ENCODE data around the gene LCP1.
A peak's percentile ranks its signal among the peaks of the same experiment; 100 is the strongest.

The LCP1 gene

GRCh38 chr13:46146898-46147297, 35.1 kb downstream of the LCP1 start:
- no peak for TF ChIP-seq ZFX (IDR thresholded peaks at IDR 0.05; ENCODE audit: borderline replicate concordance)
- TF ChIP-seq CTCF (IDR thresholded peaks at IDR 0.05): peak; percentile 81
- H3K27ac ChIP-seq: peak overlapping the region; percentile 53

DNA sequence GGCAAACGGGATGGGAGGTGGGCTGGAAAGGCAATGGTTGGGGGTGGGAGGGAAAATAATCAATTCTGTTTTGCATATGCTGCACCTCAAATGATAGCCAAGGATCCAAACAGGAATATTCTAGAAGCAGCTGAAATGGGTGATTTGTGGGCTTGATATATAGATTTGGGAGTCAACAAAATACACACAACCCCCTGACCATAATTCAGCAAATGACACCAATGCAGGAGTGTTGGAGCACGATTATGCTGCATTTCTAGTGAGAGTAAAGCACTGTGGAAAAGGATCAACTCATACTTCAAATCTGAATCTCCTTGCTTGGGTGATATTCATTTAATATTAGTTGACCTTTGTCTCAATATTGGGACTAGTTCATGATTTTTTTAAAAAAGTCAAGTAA, 36.0 kb downstream of the LCP1 start:
- peak overlapping the region; percentile 53 for H3K27ac ChIP-seq
- no peak for TF ChIP-seq CTCF (IDR thresholded peaks at IDR 0.05)

DNA sequence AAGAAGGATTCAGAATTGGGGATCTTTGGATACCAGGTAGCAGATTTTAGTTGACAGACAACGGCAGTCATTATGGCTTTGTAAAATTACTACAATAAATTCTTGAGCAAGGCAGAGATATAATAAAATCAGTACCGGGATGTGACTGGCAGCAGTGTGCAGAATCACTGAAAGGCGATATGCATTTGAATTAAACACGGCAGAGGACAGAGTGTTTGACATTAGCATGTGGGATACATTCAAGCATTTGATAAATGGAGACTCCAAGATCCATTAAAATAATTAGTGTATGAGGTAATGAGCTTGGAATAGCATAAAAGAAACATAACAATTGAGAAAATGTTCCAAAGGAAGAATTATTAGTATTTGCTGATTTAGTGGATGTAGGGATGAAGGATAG, 36.8 kb downstream of the LCP1 start:
- TF ChIP-seq CTCF (IDR thresholded peaks at IDR 0.05): no peak
- no peak for TF ChIP-seq ZFX (IDR thresholded peaks at IDR 0.05; ENCODE audit: borderline replicate concordance)
- H3K27ac ChIP-seq: peak overlapping the region; percentile 94

DNA sequence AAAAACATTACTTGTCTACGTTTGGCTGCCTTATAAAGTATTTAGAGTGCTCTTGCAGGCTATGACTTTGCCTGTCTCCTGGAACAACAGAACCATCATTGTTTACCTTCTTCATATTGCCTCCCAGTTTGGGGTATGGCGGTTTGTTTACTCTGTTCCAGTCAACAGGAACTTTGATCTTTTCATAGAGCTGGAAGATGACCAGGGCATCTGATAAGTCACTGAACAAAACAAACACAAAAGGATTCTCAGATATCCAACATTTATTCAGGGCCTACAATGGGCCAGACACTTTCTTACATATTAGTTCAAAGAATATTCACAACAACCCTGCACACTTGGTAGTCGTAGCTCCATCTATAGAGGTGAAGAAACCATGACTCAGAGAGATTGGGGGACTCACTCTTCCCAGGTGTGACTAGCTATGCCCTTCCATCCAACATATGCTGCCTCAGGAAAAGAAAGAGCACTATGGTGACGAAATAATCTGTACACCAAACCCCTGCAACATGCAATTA, 38.7 kb downstream of the LCP1 start:
- H3K27ac ChIP-seq: peak overlapping the region; percentile 94
- TF ChIP-seq CTCF (IDR thresholded peaks at IDR 0.05): no peak
- no peak for TF ChIP-seq ZFX (IDR thresholded peaks at IDR 0.05; ENCODE audit: borderline replicate concordance)

DNA sequence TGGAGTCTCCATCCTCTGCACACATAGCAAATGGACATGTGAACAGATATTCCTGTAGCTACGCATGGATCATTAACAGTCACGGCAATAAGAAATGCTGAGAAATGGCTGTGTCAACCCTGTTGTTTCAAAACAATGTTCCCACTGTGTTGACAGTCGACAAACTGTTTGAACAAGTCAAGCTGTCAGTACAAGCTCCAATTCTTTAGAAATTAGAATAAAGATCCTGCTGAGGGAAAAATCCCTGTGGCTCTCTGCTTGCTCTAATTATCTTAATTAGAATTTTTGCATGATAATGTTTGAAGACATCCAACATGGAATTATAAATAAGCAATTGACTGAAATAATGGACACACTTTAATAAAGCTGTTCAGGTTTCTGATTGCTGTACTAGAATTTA, 39.2 kb downstream of the LCP1 start:
- TF ChIP-seq ZFX (IDR thresholded peaks at IDR 0.05; ENCODE audit: borderline replicate concordance): no peak
- TF ChIP-seq CTCF (IDR thresholded peaks at IDR 0.05): no peak
- peak overlapping the region; percentile 94 for H3K27ac ChIP-seq

DNA sequence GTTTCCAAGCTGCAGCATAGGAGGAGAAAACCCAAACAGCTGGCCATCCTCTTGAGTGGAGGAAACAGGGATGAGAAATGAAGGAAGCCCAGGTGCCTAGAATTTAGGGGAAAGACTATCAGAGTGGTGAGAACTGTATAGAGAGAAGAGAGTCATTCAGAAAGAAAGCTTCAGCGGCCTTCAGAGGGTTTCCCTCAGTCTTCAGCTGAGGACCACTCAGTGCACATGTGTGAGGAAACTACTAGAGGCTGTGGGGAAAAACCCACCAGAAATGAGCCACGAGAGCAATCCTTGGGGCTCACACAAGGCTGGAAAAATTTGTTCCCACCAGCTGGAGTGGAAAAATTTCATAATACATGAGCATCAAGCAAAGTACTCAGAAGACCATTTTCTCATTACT, 41.9 kb downstream of the LCP1 start:
- TF ChIP-seq CTCF (IDR thresholded peaks at IDR 0.05) (no peak), ZFX (IDR thresholded peaks at IDR 0.05; ENCODE audit: borderline replicate concordance) (no peak)
- H3K27ac ChIP-seq: no peak overlapping the region

DNA sequence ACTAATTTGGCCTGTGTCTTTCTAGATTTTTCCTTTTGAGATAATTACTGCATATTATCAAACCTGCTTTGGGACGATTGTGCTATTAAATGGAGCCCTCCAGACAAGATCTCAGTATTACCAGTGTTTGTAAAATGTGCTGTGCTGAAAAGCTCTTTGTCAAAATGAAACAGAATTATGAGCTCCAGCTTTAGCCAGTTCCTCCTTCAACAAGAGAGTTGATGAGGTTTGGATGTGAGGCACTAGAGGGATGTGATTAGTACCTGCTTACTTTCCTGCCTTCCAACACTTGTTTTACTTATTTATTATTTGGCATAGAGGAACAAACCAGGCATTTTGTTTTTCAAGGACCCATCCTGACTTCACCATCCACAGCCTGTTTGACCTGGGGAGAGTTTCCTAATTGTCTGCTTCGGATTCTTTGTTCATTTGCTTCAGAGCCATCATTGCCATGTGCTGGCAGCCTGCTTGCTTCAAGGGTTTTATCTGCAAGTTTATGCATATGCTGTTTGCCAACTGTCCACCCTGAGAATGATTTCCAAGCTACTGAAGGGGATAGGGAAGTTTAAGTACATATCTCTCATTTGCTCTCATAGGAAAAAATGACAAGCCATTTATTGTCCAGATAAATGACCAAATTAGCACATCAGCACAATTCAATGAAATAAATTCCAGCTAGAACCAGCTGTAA, 44.2 kb downstream of the LCP1 start:
- H3K27ac ChIP-seq: peak overlapping the region; percentile 99
- TF ChIP-seq CTCF (IDR thresholded peaks at IDR 0.05) (no peak), ZFX (IDR thresholded peaks at IDR 0.05; ENCODE audit: borderline replicate concordance) (no peak)

Data from 22Rv1 (cell line).